Mesendoderm (in vitro differentiated cells): Measurements from ENCODE around the gene SMS.

Experiments
- DNase-seq: peaks from one replicate; pipeline ENCODE4 v3.0.0; 2013
- H2AK5ac ChIP-seq: 2 replicates; pipeline ENCODE4 v1.6.1; 2013; ENCODE audit warnings: low read length, inconsistent platforms
- H2BK120ac ChIP-seq: 2 replicates; pipeline ENCODE4 v1.6.1; 2013; ENCODE audit warnings: low read depth, mild to moderate bottlenecking, low read length, moderate library complexity, mixed read lengths
- H2BK15ac ChIP-seq: replicated peaks from 2 replicates; pipeline ENCODE4 v1.6.1; 2013; ENCODE audit warnings: low read depth, mild to moderate bottlenecking, moderate library complexity
- H2BK5ac ChIP-seq: 2 replicates; pipeline ENCODE4 v1.6.1; 2013; ENCODE audit warnings: low read length, inconsistent platforms
- H3K18ac ChIP-seq: 2 replicates; pipeline ENCODE4 v1.6.1; 2013; ENCODE audit warnings: mild to moderate bottlenecking, low read length, mixed read lengths
- H3K23ac ChIP-seq: one replicate; pipeline ENCODE4 v1.6.1; 2013; ENCODE audit warnings: low read length
- H3K27ac ChIP-seq: 2 replicates; pipeline ENCODE4 v1.5.1; 2013; ENCODE audit warnings: low read depth, mild to moderate bottlenecking, inconsistent platforms, low read length, moderate library complexity
- H3K27me3 ChIP-seq: 2 replicates; pipeline ENCODE4 v1.6.1; 2013; ENCODE audit warnings: low read length, control low read depth, mild to moderate bottlenecking, inconsistent platforms; ENCODE audit not compliant: insufficient read depth, poor library complexity
- H3K36me3 ChIP-seq: 2 replicates; pipeline ENCODE4 v1.6.1; 2013; ENCODE audit warnings: low read length, inconsistent platforms; ENCODE audit not compliant: control insufficient read depth, insufficient read depth
- H3K4ac ChIP-seq: one replicate; pipeline ENCODE4 v1.6.1; 2013; ENCODE audit warnings: low read depth, mild to moderate bottlenecking, low read length, moderate library complexity
- H3K4me1 ChIP-seq: 2 replicates; pipeline ENCODE4 v1.6.1; 2013; ENCODE audit warnings: low read depth, low read length, inconsistent platforms; ENCODE audit not compliant: control insufficient read depth
- H3K4me2 ChIP-seq: 2 replicates; pipeline ENCODE4 v1.6.1; 2013; ENCODE audit warnings: low read length
- H3K4me3 ChIP-seq: 2 replicates; pipeline ENCODE4 v1.5.1; 2013; ENCODE audit warnings: mild to moderate bottlenecking, low read length
- H3K56ac ChIP-seq: one replicate; pipeline ENCODE4 v1.6.1; 2013; ENCODE audit warnings: low read length
- H3K79me1 ChIP-seq: 2 replicates; pipeline ENCODE4 v1.6.1; 2013; ENCODE audit warnings: low read length, inconsistent platforms
- H3K79me2 ChIP-seq: 2 replicates; pipeline ENCODE4 v1.6.1; 2013; ENCODE audit warnings: mild to moderate bottlenecking, low read length; ENCODE audit not compliant: control insufficient read depth, insufficient read depth
- H3K9ac ChIP-seq: 2 replicates; pipeline ENCODE4 v1.6.1; 2013; ENCODE audit warnings: low read length, inconsistent platforms
- H4K5ac ChIP-seq: one replicate; pipeline ENCODE4 v1.6.1; 2013; ENCODE audit warnings: low read length
- H4K8ac ChIP-seq: one replicate; pipeline ENCODE4 v1.6.1; 2013; ENCODE audit warnings: low read depth, mild to moderate bottlenecking, control low read depth, low read length, moderate library complexity
- WGBS: extraction: QIAGEN DNeasy Blood & Tissue Kit; methylation state at CpG from one replicate; pipeline ENCODE4 v1.1.7; 2013; ENCODE audit warnings: low lambda C conversion rate, missing lambda C conversion rate; ENCODE audit not compliant: insufficient coverage; ENCODE audit errors: extremely low coverage; 5-methylcytosine and 5-hydroxymethylcytosine counted together

The SMS gene

DNA sequence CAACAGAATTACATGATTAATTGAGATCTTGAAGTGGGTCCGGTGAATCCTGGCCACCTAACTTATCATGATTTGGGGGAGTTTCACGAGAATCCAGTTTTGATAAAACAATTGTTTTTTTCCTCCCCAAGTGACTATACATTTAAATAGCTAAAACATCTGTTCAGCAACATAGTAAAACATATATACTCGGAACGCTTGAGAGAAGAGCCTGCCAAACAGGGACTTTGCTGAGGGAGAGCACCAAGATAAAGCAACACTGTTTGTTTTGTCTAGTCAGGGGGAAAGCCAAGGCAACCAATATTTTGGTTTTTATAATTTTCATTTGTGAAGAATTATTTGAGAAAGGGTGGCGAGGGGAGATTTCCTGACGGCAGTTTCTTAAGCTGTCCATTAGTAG, 92.0 kb downstream of the SMS start:
- H3K79me1 ChIP-seq, result no peaks in the 10 kb centered on the region
- no peak overlapping the region for H3K56ac ChIP-seq
- H3K79me2 ChIP-seq, result no peaks in the 10 kb centered on the region
- H3K23ac ChIP-seq, result no peak overlapping the region
- H3K4me2 ChIP-seq, result no peak overlapping the region
- no peaks in the 10 kb centered on the region for H3K36me3 ChIP-seq
- H3K27me3 ChIP-seq, result no peaks in the 10 kb centered on the region
- no peak overlapping the region for H2AK5ac ChIP-seq
- H2BK15ac ChIP-seq, result no peak overlapping the region
- H3K4ac ChIP-seq, result no peak overlapping the region
- no peak overlapping the region for H2BK5ac ChIP-seq
- H3K4me3 ChIP-seq, result no peak overlapping the region
- H3K4me1 ChIP-seq, result no peaks in the 10 kb centered on the region
- WGBS, result no CpG with 5 or more reads among the region's 6 CpGs
- H4K8ac ChIP-seq, result no peak overlapping the region
- H3K27ac ChIP-seq, result no peak overlapping the region
- no peak overlapping the region for H3K9ac ChIP-seq
- H3K18ac ChIP-seq, result no peak overlapping the region
- DNase-seq, result no peak
- H4K5ac ChIP-seq, result no peak overlapping the region
- no peak overlapping the region for H2BK120ac ChIP-seq

- Histone ChIP-seq H3K23ac (no peak overlapping the region), H3K9ac (no peak overlapping the region), H3K27me3 (no peaks in the 10 kb centered on the region), H4K5ac (no peak overlapping the region), H3K4me2 (no peak overlapping the region), H3K56ac (no peak overlapping the region), H3K4ac (no peak overlapping the region), H3K4me1 (no peaks in the 10 kb centered on the region), H3K36me3 (no peaks in the 10 kb centered on the region), H3K18ac (no peak overlapping the region), H2BK5ac (no peak overlapping the region), H3K4me3 (no peak overlapping the region), H3K79me1 (no peaks in the 10 kb centered on the region), H2BK120ac (no peak overlapping the region), H3K79me2 (no peaks in the 10 kb centered on the region), H4K8ac (no peak overlapping the region), H2BK15ac (no peak overlapping the region), H3K27ac (no peak overlapping the region), H2AK5ac (no peak overlapping the region)
- no CpG with 5 or more reads among the region's 5 CpGs for WGBS
- no peak for DNase-seq
These were observed 93.3 kb downstream of the SMS start for GRCh38 chrX:22033818-22034217.

DNA sequence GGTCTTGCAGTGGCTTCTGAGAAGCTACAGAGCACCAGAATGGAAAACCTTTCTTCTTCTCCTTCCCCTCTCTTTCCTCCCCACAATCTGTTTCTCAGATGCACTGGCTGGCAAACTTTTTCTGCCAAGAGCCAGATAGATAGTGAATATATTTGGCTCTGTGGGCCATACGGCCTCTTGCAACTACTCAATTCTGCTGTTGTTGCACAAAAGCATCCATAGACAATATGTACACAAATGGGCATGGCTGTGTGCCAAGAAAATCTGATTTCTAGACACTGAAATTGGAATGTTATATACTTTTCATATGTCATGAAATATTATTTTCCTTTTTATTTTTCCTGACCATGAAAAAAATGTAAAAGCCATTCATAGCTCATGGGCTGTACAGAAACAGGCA, 94.7 kb downstream of the SMS start:
- H3K79me2 ChIP-seq, result no peaks in the 10 kb centered on the region
- no peak overlapping the region for H2AK5ac ChIP-seq
- H3K27me3 ChIP-seq, result no peaks in the 10 kb centered on the region
- no peak overlapping the region for H3K18ac ChIP-seq
- H3K79me1 ChIP-seq, result no peaks in the 10 kb centered on the region
- H3K27ac ChIP-seq, result no peak overlapping the region
- H2BK120ac ChIP-seq, result no peak overlapping the region
- H3K4me2 ChIP-seq, result no peak overlapping the region
- no peak overlapping the region for H3K23ac ChIP-seq
- no peaks in the 10 kb centered on the region for H3K36me3 ChIP-seq
- H2BK5ac ChIP-seq, result no peak overlapping the region
- H3K4me1 ChIP-seq, result no peaks in the 10 kb centered on the region
- no CpG with 5 or more reads among the region's 1 CpG for WGBS
- no peak overlapping the region for H3K9ac ChIP-seq
- no peak overlapping the region for H2BK15ac ChIP-seq
- no peak overlapping the region for H3K56ac ChIP-seq
- DNase-seq, result no peak
- H3K4ac ChIP-seq, result no peak overlapping the region
- no peak overlapping the region for H3K4me3 ChIP-seq
- H4K5ac ChIP-seq, result no peak overlapping the region
- H4K8ac ChIP-seq, result no peak overlapping the region

GRCh38 chrX:22037225-22037624, 96.7 kb downstream of the SMS start:
- no peak for DNase-seq
- Histone ChIP-seq H3K27ac (no peak overlapping the region), H2BK120ac (no peak overlapping the region), H3K79me2 (no peaks in the 10 kb centered on the region), H4K5ac (no peak overlapping the region), H4K8ac (no peak overlapping the region), H3K79me1 (no peaks in the 10 kb centered on the region), H3K9ac (no peak overlapping the region), H3K23ac (no peak overlapping the region), H3K4ac (no peak overlapping the region), H2BK15ac (no peak overlapping the region), H2AK5ac (no peak overlapping the region), H3K27me3 (no peaks in the 10 kb centered on the region), H3K4me1 (no peaks in the 10 kb centered on the region), H3K18ac (no peak overlapping the region), H3K36me3 (no peaks in the 10 kb centered on the region), H3K4me3 (no peak overlapping the region), H3K56ac (no peak overlapping the region), H2BK5ac (no peak overlapping the region), H3K4me2 (no peak overlapping the region)
- WGBS, result no CpG with 5 or more reads among the region's 2 CpGs

- Histone ChIP-seq H2BK15ac (no peak overlapping the region), H4K8ac (no peak overlapping the region), H3K27ac (no peak overlapping the region), H3K9ac (no peak overlapping the region), H3K4ac (no peak overlapping the region), H4K5ac (no peak overlapping the region), H3K36me3 (no peaks in the 10 kb centered on the region), H3K18ac (no peak overlapping the region), H3K27me3 (no peaks in the 10 kb centered on the region), H3K56ac (no peak overlapping the region), H2BK5ac (no peak overlapping the region), H2BK120ac (no peak overlapping the region), H3K23ac (no peak overlapping the region), H3K4me1 (no peaks in the 10 kb centered on the region), H3K79me1 (no peaks in the 10 kb centered on the region), H2AK5ac (no peak overlapping the region), H3K4me2 (no peak overlapping the region), H3K79me2 (no peaks in the 10 kb centered on the region), H3K4me3 (no peak overlapping the region)
- WGBS, result no CpG with 5 or more reads among the region's 13 CpGs
- DNase-seq, result no peak
These were observed 97.5 kb downstream of the SMS start for GRCh38 chrX:22037911-22038537.

GRCh38 chrX:22039541-22039940, 99.0 kb downstream of the SMS start:
- Histone ChIP-seq H3K79me2 (no peaks in the 10 kb centered on the region), H2AK5ac (no peak overlapping the region), H3K36me3 (no peaks in the 10 kb centered on the region), H3K4me2 (no peak overlapping the region), H3K4ac (no peak overlapping the region), H3K56ac (no peak overlapping the region), H3K4me3 (no peak overlapping the region), H2BK15ac (no peak overlapping the region), H2BK5ac (no peak overlapping the region), H3K27me3 (no peaks in the 10 kb centered on the region), H3K27ac (no peak overlapping the region), H3K23ac (no peak overlapping the region), H3K18ac (no peak overlapping the region), H4K5ac (no peak overlapping the region), H3K79me1 (no peaks in the 10 kb centered on the region), H3K4me1 (no peaks in the 10 kb centered on the region), H3K9ac (no peak overlapping the region), H2BK120ac (no peak overlapping the region), H4K8ac (no peak overlapping the region)
- DNase-seq, result no peak
- no CpG with 5 or more reads among the region's 6 CpGs for WGBS
